DND-41 (cell line): ENCODE measurements around the gene DEF6.
A peak's percentile ranks its signal among the peaks of the same experiment; 100 is the strongest.

Source experiments
- ATAC-seq: fragments of 200-7000 bp; cut with Tn5 transposase; 3 replicates; pipeline ENCODE4 v1.9.1; 2021; ENCODE audit warnings: low read depth; ENCODE audit not compliant: insufficient read depth
- DNase-seq: peaks from one replicate; pipeline ENCODE4 v3.0.0-alpha.2; 2020
- H2AFZ ChIP-seq: 2 replicates; pipeline ENCODE4 v1.6.0; 2012; ENCODE audit warnings: low read depth, low read length
- H3K27ac ChIP-seq: 2 replicates; pipeline ENCODE4 v1.5.1; 2012; ENCODE audit warnings: low read length, inconsistent platforms
- H3K27me3 ChIP-seq: fragments of 200-600 bp; sonication (generic); 2 replicates; pipeline ENCODE4 v1.6.0; 2012; ENCODE audit warnings: low read length, mild to moderate bottlenecking, inconsistent platforms; ENCODE audit not compliant: insufficient read depth, poor library complexity
- H3K36me3 ChIP-seq: 2 replicates; pipeline ENCODE4 v1.5.1; 2012; ENCODE audit warnings: low read length, inconsistent platforms; ENCODE audit not compliant: insufficient read depth
- H3K4me1 ChIP-seq: 2 replicates; pipeline ENCODE4 v1.5.1; 2012; ENCODE audit warnings: mild to moderate bottlenecking, low read length; ENCODE audit not compliant: insufficient read depth
- H3K4me2 ChIP-seq: 2 replicates; pipeline ENCODE4 v1.6.0; 2012; ENCODE audit warnings: mild to moderate bottlenecking, moderate library complexity, low read length, inconsistent platforms; ENCODE audit not compliant: insufficient read depth
- H3K4me3 ChIP-seq, 2 experiments: fragments of 200-600 bp in 1 of 2; shearing (Covaris generic) in 1 of 2; 2 replicates each; pipeline ENCODE4 v1.5.1; 2012 to 2016; ENCODE audit warnings: inconsistent platforms in 2 of 2, low read length in 2 of 2, mild to moderate bottlenecking in 2 of 2, low read depth in 1 of 2, moderate library complexity in 1 of 2
- H3K79me2 ChIP-seq: 2 replicates; pipeline ENCODE4 v1.6.0; 2012; ENCODE audit warnings: low read length, inconsistent platforms; ENCODE audit not compliant: insufficient read depth
- H3K9ac ChIP-seq: 2 replicates; pipeline ENCODE4 v1.6.0; 2012; ENCODE audit warnings: low read depth, mild to moderate bottlenecking, inconsistent platforms, low read length, moderate library complexity
- H3K9me3 ChIP-seq: 2 replicates; pipeline ENCODE4 v1.5.1; 2012; ENCODE audit warnings: low read length, moderate library complexity, mild to moderate bottlenecking, inconsistent platforms; ENCODE audit not compliant: insufficient read depth, severe bottlenecking
- H4K20me1 ChIP-seq: 2 replicates; pipeline ENCODE4 v1.6.0; 2012; ENCODE audit warnings: low read length; ENCODE audit not compliant: insufficient read depth
- CTCF ChIP-seq: IDR thresholded peaks from 2 replicates; pipeline ENCODE4 v1.5.1; 2012; ENCODE audit warnings: borderline replicate concordance, low read length, moderate library complexity, mild to moderate bottlenecking; ENCODE audit not compliant: poor library complexity, severe bottlenecking; ENCODE audit errors: extremely low read depth
- EZH2 ChIP-seq: IDR thresholded peaks from 3 replicates; pipeline ENCODE4 v1.6.1; 2012; ENCODE audit warnings: borderline replicate concordance, low read depth, mild to moderate bottlenecking, moderate library complexity, low read length, inconsistent platforms; ENCODE audit not compliant: severe bottlenecking

The DEF6 gene

GRCh38 chr6:35273822-35274559 is 23.6 kb upstream of the DEF6 start:
- H3K79me2 ChIP-seq = 0 out of 2 replicates have a peak, but pooled peaks cover 2% of the 10 kb centered on the region
- TF ChIP-seq CTCF (no peak), EZH2 (no peak)
- H4K20me1 ChIP-seq = peaks cover 6% of the 10 kb centered on the region; the same call in 1 of the 2 replicates
- no peak overlapping the region for H3K4me3 ChIP-seq
- H3K27ac ChIP-seq = no peak overlapping the region
- no peak overlapping the region for H3K9ac ChIP-seq
- no peaks in the 10 kb centered on the region for H3K36me3 ChIP-seq
- ATAC-seq (no peak), DNase-seq (no peak)
- H2AFZ ChIP-seq = no peak overlapping the region
- H3K4me2 ChIP-seq = no peak overlapping the region
- no peaks in the 10 kb centered on the region for H3K27me3 ChIP-seq
- no peaks in the 10 kb centered on the region for H3K9me3 ChIP-seq
- no peaks in the 10 kb centered on the region for H3K4me1 ChIP-seq

GRCh38 chr6:35275744-35276260 is 21.8 kb upstream of the DEF6 start:
- no peak for TF ChIP-seq EZH2
- no peak for TF ChIP-seq CTCF
- Histone ChIP-seq H3K27ac (no peak overlapping the region), H3K79me2 (0 out of 2 replicates have a peak, but pooled peaks cover 2% of the 10 kb centered on the region), H3K4me1 (no peaks in the 10 kb centered on the region), H3K9ac (no peak overlapping the region), H3K4me2 (no peak overlapping the region), H2AFZ (no peak overlapping the region), H4K20me1 (peaks cover 6% of the 10 kb centered on the region; the same call in 1 of the 2 replicates), H3K9me3 (no peaks in the 10 kb centered on the region), H3K27me3 (no peaks in the 10 kb centered on the region), H3K4me3 (no peak overlapping the region), H3K36me3 (0 out of 2 replicates have a peak, but pooled peaks cover under 1% of the 10 kb centered on the region)
- no peak for ATAC-seq
- no peak for DNase-seq

- Histone ChIP-seq H3K9me3 (no peaks in the 10 kb centered on the region), H3K4me1 (no peaks in the 10 kb centered on the region), H2AFZ (no peak overlapping the region), H3K79me2 (no peaks in the 10 kb centered on the region), H3K36me3 (peaks cover 28% of the 10 kb centered on the region), H3K9ac (no peak overlapping the region), H3K4me2 (no peak overlapping the region), H3K27ac (no peak overlapping the region), H3K27me3 (no peaks in the 10 kb centered on the region), H3K4me3 (no peak overlapping the region), H4K20me1 (peaks cover 6% of the 10 kb centered on the region; the same call in 1 of the 2 replicates)
- DNase-seq (no peak), ATAC-seq (peak; percentile 33; the same call in 1 of the 3 replicates)
- no peak for TF ChIP-seq EZH2
These were observed 18.9 kb upstream of the DEF6 start for GRCh38 chr6:35278708-35279107.

- ATAC-seq (no peak), DNase-seq (no peak)
- Histone ChIP-seq H2AFZ (no peak overlapping the region), H3K4me3 (no peak overlapping the region), H3K36me3 (peaks cover 41% of the 10 kb centered on the region), H3K79me2 (no peaks in the 10 kb centered on the region), H3K27me3 (no peaks in the 10 kb centered on the region), H3K4me2 (no peak overlapping the region), H3K4me1 (no peaks in the 10 kb centered on the region), H4K20me1 (peaks cover 6% of the 10 kb centered on the region; the same call in 1 of the 2 replicates), H3K9ac (no peak overlapping the region), H3K9me3 (no peaks in the 10 kb centered on the region), H3K27ac (no peak overlapping the region)
- no peak for TF ChIP-seq CTCF
- TF ChIP-seq EZH2 = no peak
These were observed 16.7 kb upstream of the DEF6 start for GRCh38 chr6:35280903-35281302.
